GM10248 (cell line): Measurements from ENCODE around the gene SLC1A1.
"Not testable (repeated sequence)": the region's sequence is repeated elsewhere in the genome, so short reads cannot be mapped to it uniquely, and the experiment has no call there.

Source experiments
- CTCF ChIA-PET: fragments of 300-600 bp; sonication (Branson Sonifier 250); formaldehyde crosslinking; extraction: SDS; loops from one replicate; lab custom pipeline; 2021; ENCODE audit warnings: antibody characterized with exemption; lab: Yijun Ruan, JAX
- POLR2A ChIA-PET: fragments of 350-650 bp; sonication (Branson Sonifier 250); formaldehyde crosslinking; extraction: SDS; loops from one replicate; lab custom pipeline; 2020; ENCODE audit warnings: antibody characterized with exemption; lab: Yijun Ruan, JAX
- DNase-seq: peaks from one replicate; pipeline ENCODE4 v3.0.0; 2012; ENCODE audit errors: extremely low spot score
- CTCF ChIP-seq: IDR thresholded peaks from 2 replicates; pipeline ENCODE4 v1.5.1; 2012; ENCODE audit warnings: mild to moderate bottlenecking, low read depth; ENCODE audit errors: extremely low read depth, missing control alignments, control extremely low read depth

The SLC1A1 gene

GRCh38 chr9:4537581-4537980 lies 47.3 kb downstream of the SLC1A1 start:
- CTCF ChIA-PET, result interaction anchor here (0.9 to 4.1 kb wide), 2 partner anchors 13 to 31 kb away, joined by 3 to 42 read pairs; no protein-coding TSS in a partner anchor
- no peak for DNase-seq
- TF ChIP-seq CTCF, result no peak
- POLR2A ChIA-PET, result no interaction called here

DNA sequence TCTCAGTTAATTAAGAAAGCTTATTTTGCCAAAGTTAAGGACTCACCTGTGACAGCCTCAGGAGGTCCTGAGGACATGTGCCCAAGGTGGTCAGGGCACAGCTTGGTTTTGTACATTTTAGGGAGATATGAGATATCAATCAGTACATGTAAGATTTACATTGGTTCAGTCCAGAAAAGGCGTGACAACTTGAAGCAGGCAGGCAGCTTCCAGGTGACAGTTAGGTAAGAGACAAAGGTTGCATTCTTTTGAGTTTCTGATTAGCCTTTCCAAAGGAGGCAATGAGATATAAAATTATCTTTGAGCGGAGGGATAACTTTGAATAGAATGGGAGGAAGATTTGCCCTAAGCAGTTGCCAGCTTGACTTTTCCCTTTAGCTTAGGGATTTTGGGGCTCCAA lies 47.8 kb downstream of the SLC1A1 start:
- CTCF ChIA-PET, result interaction anchor here (0.9 to 4.1 kb wide), 4 partner anchors 9 to 31 kb away, joined by 3 to 42 read pairs (median 4); no protein-coding TSS in a partner anchor
- TF ChIP-seq CTCF, result no peak
- no peak for DNase-seq
- POLR2A ChIA-PET, result no interaction called here

- no peak for TF ChIP-seq CTCF
- CTCF ChIA-PET, result interaction anchor here (0.9 to 4.1 kb wide), 6 partner anchors 9 to 47 kb away, joined by 3 to 42 read pairs (median 4); no protein-coding TSS in a partner anchor
- no peak for DNase-seq
- POLR2A ChIA-PET, result no interaction called here
These were observed 48.4 kb downstream of the SLC1A1 start for GRCh38 chr9:4538621-4539020.

GRCh38 chr9:4540425-4540824 lies 50.2 kb downstream of the SLC1A1 start:
- no peak for TF ChIP-seq CTCF
- ChIA-PET POLR2A (no interaction called here), CTCF (interaction anchor here (1.2 to 4.1 kb wide), 4 partner anchors 11 to 49 kb away, joined by 3 to 42 read pairs (median 4); no protein-coding TSS in a partner anchor)
- no peak for DNase-seq

DNA sequence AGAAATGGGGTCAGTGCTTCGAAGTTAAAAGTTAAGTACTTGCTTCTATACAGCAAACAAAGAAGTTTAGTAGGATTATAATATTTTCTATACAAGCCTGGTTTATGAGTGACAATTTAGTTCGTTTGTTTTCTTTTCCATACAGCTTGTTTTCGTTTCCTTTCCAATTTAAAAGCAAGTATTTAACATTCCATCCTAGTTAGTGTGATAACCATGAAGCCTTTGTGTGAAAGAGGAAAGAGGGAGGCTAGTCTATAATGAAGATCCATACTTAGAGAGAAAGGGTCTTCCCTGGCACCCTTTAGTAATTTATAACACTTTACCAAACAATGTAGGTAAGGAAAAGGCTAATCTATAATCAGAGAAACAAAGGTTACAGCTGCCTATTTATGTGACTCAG lies 51.0 kb downstream of the SLC1A1 start:
- no peak for DNase-seq
- ChIA-PET CTCF (interaction anchor here (1.5 to 4.1 kb wide), 2 partner anchors 10 to 21 kb away, joined by 3 to 42 read pairs; no protein-coding TSS in a partner anchor), POLR2A (no interaction called here)
- no peak for TF ChIP-seq CTCF

DNA sequence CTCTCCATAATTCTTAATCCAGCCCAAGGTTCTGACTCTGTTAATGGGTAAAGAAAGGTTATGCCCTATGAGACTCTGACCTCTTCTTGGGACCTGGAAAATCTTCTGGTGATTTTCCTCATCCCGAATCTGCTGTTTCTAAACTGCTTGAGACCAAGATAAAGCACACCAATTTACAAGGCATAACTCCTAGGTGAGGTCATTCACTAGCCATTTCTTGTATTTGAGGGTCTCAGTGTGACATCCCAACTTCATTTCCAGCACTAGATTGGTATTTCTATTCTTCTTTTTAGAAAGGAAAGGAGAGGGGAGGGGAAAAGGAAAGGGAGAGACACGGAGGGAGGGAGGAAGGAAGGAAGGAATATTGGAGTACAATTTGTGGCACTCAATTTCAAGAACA lies 51.6 kb downstream of the SLC1A1 start:
- CTCF ChIA-PET, result interaction anchor here (0.9 to 1.8 kb wide), 2 partner anchors 12 to 23 kb away, joined by 3 to 4 read pairs; no protein-coding TSS in a partner anchor
- POLR2A ChIA-PET, result no interaction called here
- no peak for TF ChIP-seq CTCF
- no peak for DNase-seq

GRCh38 chr9:4544714-4545113 lies 54.4 kb downstream of the SLC1A1 start:
- DNase-seq, POLR2A ChIA-PET, CTCF ChIA-PET: not testable (repeated sequence)
